ENCODE data around the gene SPOCK1.

- TF ChIP-seq POLR2AphosphoS5 (IDR thresholded peaks at IDR 0.05; ENCODE audit: low read depth, low read length) (no peak), FOXP2 (optimal IDR thresholded peaks at IDR 0.05; ENCODE audit: borderline replicate concordance, extremely low read depth, extremely low read length, insufficient read depth) (no peak)
These were observed 253.7 kb downstream of the SPOCK1 start for GRCh38 chr5:137245438-137245837.
